HFF-Myc (cell line): ENCODE results near the gene TMED3.
A peak's percentile ranks its signal among the peaks of the same experiment; 100 is the strongest.

Source experiments
- DNase-seq: peaks from one replicate; pipeline ENCODE4 v3.0.0-alpha.2; 2011; ENCODE audit warnings: low read depth; ENCODE audit errors: extremely low read depth
- H3K4me3 ChIP-seq: replicated peaks from 2 replicates; pipeline ENCODE4 v1.5.1; 2011; ENCODE audit warnings: low read depth, mild to moderate bottlenecking, control low read depth, low read length
- CTCF ChIP-seq: IDR thresholded peaks from 2 replicates; pipeline ENCODE4 v1.5.1; 2012; ENCODE audit warnings: mild to moderate bottlenecking, low read depth, low read length, control low read depth; ENCODE audit errors: missing control alignments

TMED3 gene

GRCh38 chr15:79310985-79311900 lies at the start of gene TMED3:
Gene TMED3, plus strand, starts transcription at chr15:79311112. Its CDS starts 138 bp downstream, at chr15:79311250.
- peak within 1 kb of the TSS; percentile 99 for H3K4me3 ChIP-seq
- TF ChIP-seq CTCF: peak; percentile 11
- peak; percentile 70 for DNase-seq

- TF ChIP-seq CTCF: no peak
- no peak overlapping the region for H3K4me3 ChIP-seq
- no peak for DNase-seq
Measured at GRCh38 chr15:79261836-79262235, 49.1 kb upstream of the TMED3 start.

DNA sequence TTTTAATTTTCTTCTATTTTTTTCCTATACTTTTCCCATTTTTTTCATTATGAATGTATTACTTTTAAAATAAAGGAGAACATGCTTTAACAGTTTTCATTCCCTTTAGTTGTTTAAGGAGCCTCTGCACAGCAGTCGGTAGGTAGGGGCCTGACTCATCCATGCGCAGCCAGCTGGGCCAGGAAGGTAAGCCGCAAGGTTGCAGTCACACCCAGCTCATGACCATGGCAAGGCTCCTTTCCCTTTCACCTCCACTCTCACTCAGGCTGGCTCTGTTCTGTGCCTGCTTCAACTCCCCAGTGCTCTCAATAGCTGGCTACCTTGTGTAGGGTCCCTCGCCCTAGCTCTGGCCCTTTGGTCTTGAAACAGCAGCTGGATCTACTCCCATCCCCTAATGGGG lies 45.7 kb upstream of the TMED3 start:
- H3K4me3 ChIP-seq: no peak overlapping the region
- DNase-seq: no peak
- TF ChIP-seq CTCF: no peak

GRCh38 chr15:79265987-79266579 lies 44.8 kb upstream of the TMED3 start:
- DNase-seq: no peak
- no peak for TF ChIP-seq CTCF

GRCh38 chr15:79282371-79283251 lies 28.3 kb upstream of the TMED3 start, which contains the start of gene ANKRD34C:
Gene ANKRD34C, plus strand, starts transcription at chr15:79282722. Its CDS starts 10,563 bp downstream, at chr15:79293285.
- no peak for DNase-seq
- no peak within 1 kb of the TSS for H3K4me3 ChIP-seq
- TF ChIP-seq CTCF: no peak

More at GRCh38 chr15:79265987-79266579, 44.8 kb upstream of the TMED3 start:
- no peak overlapping the region for H3K4me3 ChIP-seq

- TF ChIP-seq CTCF: no peak
- DNase-seq: no peak
- H3K4me3 ChIP-seq: no peak overlapping the region
Measured at GRCh38 chr15:79283252-79284048, 27.5 kb upstream of the TMED3 start.
